Heart right ventricle (tissue), 16 donors: ENCODE data around the gene TRANK1. TPM values are rescaled to one million over a fixed set of nuclear protein-coding genes. Genes with fewer than 3 reads are reported as not detected.

Experiments
- ATAC-seq, 8 donors: fragments of 200-7000 bp; cut with Tn5 transposase; one replicate each; pipeline ENCODE4 v1.9.1; 2020; ENCODE audit warnings: mild to moderate bottlenecking in 8 of 8, moderate library complexity in 8 of 8, moderate number of reproducible peaks in 1 of 8
- DNase-seq, 2 donors: peaks; one replicate each; pipeline ENCODE4 v3.0.0-alpha.2; 2020
- H3K27ac ChIP-seq, 10 donors: fragments of 200-600 bp; sonication (generic) in 2 of 10; one replicate each; pipeline versions ENCODE4 v1.5.0 to v1.8.0; 2020 to 2022; ENCODE audit warnings: mild to moderate bottlenecking in 3 of 10
- H3K27me3 ChIP-seq, 7 donors: fragments of 200-600 bp; one replicate each; pipeline ENCODE4 v1.8.0; 2021 to 2022; ENCODE audit warnings: mild to moderate bottlenecking in 2 of 7
- H3K36me3 ChIP-seq, 9 donors: fragments of 200-600 bp; sonication (generic) in 1 of 9; one replicate each; pipeline versions ENCODE4 v1.5.0 to v1.8.0; 2020 to 2022; ENCODE audit warnings: mild to moderate bottlenecking in 2 of 9
- H3K4me1 ChIP-seq, 9 donors: fragments of 200-600 bp; sonication (generic) in 1 of 9; one replicate each; pipeline versions ENCODE4 v1.5.0 to v1.8.0; 2020 to 2022; ENCODE audit warnings: mild to moderate bottlenecking in 4 of 9
- H3K4me3 ChIP-seq, 10 donors: fragments of 200-600 bp; sonication (generic) in 2 of 10; one replicate each; pipeline versions ENCODE4 v1.5.0 to v1.8.0; 2020 to 2022; ENCODE audit warnings: mild to moderate bottlenecking in 7 of 10, moderate library complexity in 2 of 10
- H3K9me3 ChIP-seq, 11 donors: fragments of 200-600 bp in 10 of 11; sonication (generic) in 2 of 11; one replicate each; pipeline versions ENCODE4 v1.5.0 to v1.8.0; 2013 to 2022; ENCODE audit warnings: mild to moderate bottlenecking in 2 of 11, control low read depth in 1 of 11, moderate library complexity in 1 of 11
- WGBS, 2 donors: extraction: QIAGEN DNeasy Blood & Tissue Kit; methylation state at CpG; one replicate each; pipeline ENCODE4 v1.1.7; 2013; ENCODE audit warnings: inconsistent platforms in 1 of 2; 5-methylcytosine and 5-hydroxymethylcytosine counted together
- intact Hi-C, 10 donors: fragments of 100-400 bp; cut with DNase I; formaldehyde crosslinking; loops; one replicate each; pipeline versions ENCODE4 v1.11.1 to v1.14.2; 2022
- polyA plus RNA-seq, 2 donors: library from polyadenylated mRNA; stranded (reverse); fragments of 200-250 nt; gene quantifications; one replicate each; pipeline ENCODE4 v1.2.3, GENCODE V29; 2013
- total RNA-seq, 10 donors: library from RNA; stranded (reverse); fragmentation: NEBNext Ultra II Directional in 3 of 10; extraction: Animal tissue kit (Norgen Biotek cat#: 25700) in 3 of 10; gene quantifications; one replicate each; pipeline versions ENCODE4 v1.2.1 to v1.2.4, GENCODE V29; 2021 to 2023
- TF ChIP-seq, protein P1 (sequence below), 9 donors: fragments of 200-600 bp; sonication (generic) in 2 of 9; IDR thresholded peaks; one replicate each; pipeline versions ENCODE4 v1.5.0 to v1.8.0; 2021 to 2022; ENCODE audit warnings: antibody characterized with exemption in 9 of 9, mild to moderate bottlenecking in 5 of 9, moderate library complexity in 1 of 9
- donor health status: Arrhythmogenic right ventricular cardiomyopathy.
- donor health status: ischemic (EF 13 %, LVEDD 7.1; RV severe dilation, severe dysfunction).
- donor health status: healthy with polysubstance abuse.
- donor health status: DM: no; HTN: yes; CAD: no.
- donor health status: DM: no; HTN: no; CAD: no.
- donor health status: ischemic (EF 25% LVEDD 6.9; RV normal size, moderate dysfunction).
- donor health status: ischemic (EF 25% LVEDD 5.7; RV mildly dilated, moderate dysfunction).
- donor health status: healthy.
- donor health status: DM: yes; HTN: yes; CAD: no.
- donor health status: Ischemic cardiomyopathy.
- donor health status: ischemic (EF 35%, LVEDD 5.7; RV mildly dilated, moderate dysfunction).
- donor health status: nonischemic (EF 11% LVEDD 7.7; RV severe dilation, severe dysfunction).
- donor health status: DM: yes; HTN: yes; CAD: no.
- donor health status: PGD.
- donor health status: ischemic (EF 29% LVEDD 5.4; RV normal size, mild dysfunction).
- donor health status: nonischemic (EF 23%, LVEDD 6.1; RV moderate dilation, normal function).

The TRANK1 gene
- total and polyA plus RNA-seq, 12 donors = 1.3 to 20.8 (median 4.9) TPM

GRCh38 chr3:36923523-36923943 lies 21.3 kb downstream of the TRANK1 start:
- Histone ChIP-seq H3K36me3 (no peaks in the 10 kb centered on the region), H3K27me3 (no peaks in the 10 kb centered on the region), H3K9me3 (peaks cover 0 to 15% (median 4%) of the 10 kb centered on the region in 11 donors), H3K4me3 (no peak overlapping the region), H3K4me1 (peaks cover 0 to 34% (median 10%) of the 10 kb centered on the region in 9 donors), H3K27ac (no peak overlapping the region)
- no peak for DNase-seq
- 75 to 82% methylated on average over 6 of the region's 6 CpGs for WGBS, 2 donors
- intact Hi-C loops = no loop called here
- peak in 5 of 8 donors; percentile 7 to 42 (median 32) for ATAC-seq
- TF ChIP-seq, protein P1, sequence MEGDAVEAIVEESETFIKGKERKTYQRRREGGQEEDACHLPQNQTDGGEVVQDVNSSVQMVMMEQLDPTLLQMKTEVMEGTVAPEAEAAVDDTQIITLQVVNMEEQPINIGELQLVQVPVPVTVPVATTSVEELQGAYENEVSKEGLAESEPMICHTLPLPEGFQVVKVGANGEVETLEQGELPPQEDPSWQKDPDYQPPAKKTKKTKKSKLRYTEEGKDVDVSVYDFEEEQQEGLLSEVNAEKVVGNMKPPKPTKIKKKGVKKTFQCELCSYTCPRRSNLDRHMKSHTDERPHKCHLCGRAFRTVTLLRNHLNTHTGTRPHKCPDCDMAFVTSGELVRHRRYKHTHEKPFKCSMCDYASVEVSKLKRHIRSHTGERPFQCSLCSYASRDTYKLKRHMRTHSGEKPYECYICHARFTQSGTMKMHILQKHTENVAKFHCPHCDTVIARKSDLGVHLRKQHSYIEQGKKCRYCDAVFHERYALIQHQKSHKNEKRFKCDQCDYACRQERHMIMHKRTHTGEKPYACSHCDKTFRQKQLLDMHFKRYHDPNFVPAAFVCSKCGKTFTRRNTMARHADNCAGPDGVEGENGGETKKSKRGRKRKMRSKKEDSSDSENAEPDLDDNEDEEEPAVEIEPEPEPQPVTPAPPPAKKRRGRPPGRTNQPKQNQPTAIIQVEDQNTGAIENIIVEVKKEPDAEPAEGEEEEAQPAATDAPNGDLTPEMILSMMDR (IDR thresholded peaks at IDR 0.05) = peak in 2 of 9 donors; percentile 38 to 48

GRCh38 chr3:36920884-36921567 lies 23.8 kb downstream of the TRANK1 start:
- 96 to 98% methylated on average over 7 of the region's 7 CpGs for WGBS, 2 donors

DNA sequence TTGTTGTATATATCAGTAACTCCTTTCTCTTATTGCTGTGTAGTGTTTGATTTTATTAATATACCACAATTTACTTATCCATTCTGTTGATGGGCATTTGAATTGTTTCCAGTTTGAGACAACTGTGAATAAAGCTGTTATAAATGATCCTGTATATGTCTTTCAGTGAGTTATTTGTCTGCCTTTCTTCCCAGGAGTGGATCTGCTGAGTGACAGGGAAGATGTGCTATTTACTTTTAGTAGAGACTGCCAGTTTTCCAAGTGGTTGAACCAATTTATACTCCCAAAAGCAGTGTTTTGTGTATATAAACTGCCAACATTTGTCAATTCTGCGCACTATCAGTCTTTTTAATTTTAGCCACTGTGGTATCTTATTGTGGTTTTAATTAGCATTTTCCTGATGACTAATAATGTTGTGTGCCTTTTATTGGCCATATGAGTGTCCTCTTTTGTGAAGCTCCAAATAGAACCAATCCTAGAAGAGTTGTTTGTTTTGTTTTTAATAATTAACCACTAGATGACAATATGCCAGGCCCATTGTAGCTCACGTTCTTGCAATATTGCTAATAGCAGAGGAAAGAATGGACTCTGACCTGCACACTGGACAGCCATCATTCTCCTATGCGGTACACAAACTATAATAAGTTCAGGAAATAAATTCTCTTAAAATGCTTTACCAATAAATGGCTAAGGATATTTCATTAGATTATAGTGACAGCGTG lies 25.3 kb downstream of the TRANK1 start:
- Histone ChIP-seq H3K27me3 (no peaks in the 10 kb centered on the region), H3K4me3 (no peak overlapping the region), H3K9me3 (peaks cover 0 to 15% (median 4%) of the 10 kb centered on the region in 11 donors), H3K4me1 (peaks cover 0 to 35% (median 10%) of the 10 kb centered on the region in 9 donors), H3K27ac (no peak overlapping the region), H3K36me3 (no peaks in the 10 kb centered on the region)
- DNase-seq = no peak
- intact Hi-C loops = loop anchor here in 1 of 10 donors (10.0 kb wide), 1 partner anchor 295 kb away; no protein-coding TSS in a partner anchor
- TF ChIP-seq, protein P1 (IDR thresholded peaks at IDR 0.05) = no peak
- no peak for ATAC-seq
- WGBS, 2 donors = 96% methylated on average over 4 of the region's 4 CpGs

More at GRCh38 chr3:36920884-36921567, 23.8 kb downstream of the TRANK1 start:
- intact Hi-C loops = no loop called here
- peaks cover 0 to 15% (median 4%) of the 10 kb centered on the region in 11 donors for H3K9me3 ChIP-seq
- TF ChIP-seq, protein P1 (IDR thresholded peaks at IDR 0.05) = no peak
- H3K27me3 ChIP-seq = no peaks in the 10 kb centered on the region
- H3K4me1 ChIP-seq = peaks cover 0 to 41% (median 10%) of the 10 kb centered on the region in 9 donors
- H3K27ac ChIP-seq = no peak overlapping the region
- DNase-seq = no peak
- no peak for ATAC-seq
- no peak overlapping the region for H3K4me3 ChIP-seq
- H3K36me3 ChIP-seq = no peaks in the 10 kb centered on the region

- H3K27me3 ChIP-seq = no peaks in the 10 kb centered on the region
- intact Hi-C loops = loop anchor here in 1 of 10 donors (10.0 kb wide), 1 partner anchor 297 kb away; no protein-coding TSS in a partner anchor
- H3K4me3 ChIP-seq = peak overlapping the region in 1 of 10 donors; percentile 4
- WGBS, 2 donors = 87 to 90% methylated on average over 2 of the region's 2 CpGs
- H3K27ac ChIP-seq = peak overlapping the region in 1 of 10 donors; percentile 49
- no peaks in the 10 kb centered on the region for H3K36me3 ChIP-seq
- no peak for ATAC-seq
- peaks cover 0 to 25% (median 5%) of the 10 kb centered on the region in 9 donors for H3K4me1 ChIP-seq
- TF ChIP-seq, protein P1 (IDR thresholded peaks at IDR 0.05) = no peak
- DNase-seq = no peak
- peaks cover 0 to 15% (median 4%) of the 10 kb centered on the region in 11 donors for H3K9me3 ChIP-seq
These were observed 26.8 kb downstream of the TRANK1 start for GRCh38 chr3:36918050-36918449.
